OCI-M1 (cell line): ENCODE data around the gene TANGO2.

Experiments
- DNase-seq: peaks from one replicate; lab custom pipeline; 2025; lab: John Stamatoyannopoulos, UW

Gene TANGO2

DNA sequence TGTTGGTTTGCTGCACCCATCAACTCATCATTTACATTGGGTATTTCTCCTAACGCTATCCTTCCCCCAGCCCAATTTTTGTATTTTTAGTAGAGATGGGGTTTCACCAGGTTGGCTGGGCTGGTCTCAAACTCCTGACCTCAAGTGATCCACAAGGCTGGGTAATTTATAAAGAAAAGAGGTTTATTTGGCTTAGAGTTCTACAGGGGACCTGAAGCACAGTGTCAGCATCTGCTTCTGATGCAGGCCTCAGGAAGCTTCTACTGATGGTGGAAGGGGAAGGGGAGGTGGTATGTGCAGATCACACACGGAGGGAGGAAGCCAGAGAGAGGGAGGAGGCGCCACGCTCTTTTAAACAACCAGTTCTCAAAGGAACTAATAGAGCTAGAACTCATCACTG, 25.8 kb downstream of the TANGO2 start:
- DNase-seq, result no peak

DNA sequence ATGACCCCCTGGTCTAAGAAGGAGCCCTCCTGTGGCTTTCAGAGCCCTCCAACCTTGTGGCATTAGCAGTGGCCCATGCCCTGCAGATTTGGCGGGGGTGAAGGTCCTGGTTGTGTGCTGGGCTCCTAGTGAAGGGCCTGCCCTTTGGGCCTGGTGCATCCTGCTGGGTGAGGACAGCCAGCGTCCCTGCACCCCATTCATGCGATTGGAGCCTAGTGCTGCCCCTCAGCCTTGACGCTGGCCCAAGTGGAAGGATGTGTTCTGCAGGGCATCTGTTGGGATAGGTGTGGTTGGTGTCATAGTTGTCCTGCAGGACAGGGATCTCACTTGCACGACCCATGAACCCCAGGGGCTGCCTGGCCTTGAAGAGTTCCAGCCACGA, 31.0 kb downstream of the TANGO2 start:
- DNase-seq, result no peak

DNA sequence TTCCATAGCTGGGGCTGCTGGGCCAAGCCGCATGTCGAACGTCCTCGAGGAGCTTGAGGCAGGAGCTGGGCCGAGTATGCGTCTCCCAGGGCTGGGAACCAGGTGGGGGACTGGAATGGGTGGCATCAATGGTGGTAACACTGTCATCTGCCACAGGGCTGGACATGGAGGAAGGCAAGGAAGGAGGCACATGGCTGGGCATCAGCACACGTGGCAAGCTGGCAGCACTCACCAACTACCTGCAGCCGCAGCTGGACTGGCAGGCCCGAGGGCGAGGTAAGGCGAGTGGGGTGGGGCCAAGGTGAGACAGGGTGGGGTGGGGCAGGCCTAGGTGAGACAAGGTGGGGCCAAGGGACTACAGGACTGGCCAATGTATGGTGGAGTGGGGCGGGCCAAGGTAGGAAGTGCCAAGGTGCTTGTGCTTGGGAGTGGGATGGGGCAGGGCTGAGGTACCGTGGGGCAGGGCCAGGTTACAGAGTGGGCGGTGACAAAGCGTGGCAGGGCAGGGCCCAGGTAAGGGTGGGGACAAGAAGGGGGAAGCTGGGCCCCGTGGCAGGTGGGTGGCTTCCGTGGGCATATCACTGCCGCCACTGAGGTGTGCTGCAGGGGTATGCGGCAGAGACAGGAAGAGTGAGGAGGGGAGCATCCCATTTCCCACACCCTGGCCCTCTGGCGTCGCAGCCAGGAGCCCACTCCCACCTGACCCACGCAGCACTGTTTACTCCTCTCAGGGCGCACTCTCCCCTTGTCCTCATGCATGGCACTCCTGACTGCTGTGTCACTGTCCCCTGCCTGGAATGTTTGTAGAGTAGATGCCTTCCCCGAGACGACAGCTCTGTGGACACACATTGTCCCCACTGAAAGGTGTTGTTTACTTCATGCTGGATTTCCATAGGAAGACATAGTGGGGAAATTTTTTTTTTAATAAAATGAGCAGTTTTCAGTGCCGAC, 31.7 kb downstream of the TANGO2 start:
- no peak for DNase-seq

DNA sequence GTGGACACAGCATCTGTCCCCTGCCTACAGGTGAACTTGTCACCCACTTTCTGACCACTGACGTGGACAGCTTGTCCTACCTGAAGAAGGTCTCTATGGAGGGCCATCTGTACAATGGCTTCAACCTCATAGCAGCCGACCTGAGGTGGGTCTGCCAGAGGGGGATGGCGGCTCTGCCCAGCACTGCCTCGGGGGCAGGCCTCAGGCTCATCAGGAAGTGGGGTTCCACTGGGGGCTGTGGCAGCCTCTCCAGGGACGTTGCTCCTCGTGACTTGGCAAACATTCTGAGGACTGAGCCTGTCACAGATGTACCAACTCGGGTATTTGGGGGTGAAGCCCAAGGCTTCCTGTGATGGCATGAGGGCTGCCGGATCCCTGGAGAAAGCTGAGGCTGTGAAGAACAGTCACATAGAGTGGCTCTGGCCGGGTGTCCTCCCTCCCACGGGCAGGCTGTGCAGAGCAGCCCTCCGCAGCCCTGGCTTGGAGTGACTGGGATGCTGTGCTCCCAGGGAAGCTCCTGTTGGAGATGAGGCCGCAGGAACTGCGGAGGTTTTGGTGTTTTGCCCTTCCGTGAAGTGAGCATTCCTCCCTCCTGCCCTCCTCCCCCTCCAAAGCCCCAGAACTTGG, 32.6 kb downstream of the TANGO2 start:
- DNase-seq, result no peak

DNA sequence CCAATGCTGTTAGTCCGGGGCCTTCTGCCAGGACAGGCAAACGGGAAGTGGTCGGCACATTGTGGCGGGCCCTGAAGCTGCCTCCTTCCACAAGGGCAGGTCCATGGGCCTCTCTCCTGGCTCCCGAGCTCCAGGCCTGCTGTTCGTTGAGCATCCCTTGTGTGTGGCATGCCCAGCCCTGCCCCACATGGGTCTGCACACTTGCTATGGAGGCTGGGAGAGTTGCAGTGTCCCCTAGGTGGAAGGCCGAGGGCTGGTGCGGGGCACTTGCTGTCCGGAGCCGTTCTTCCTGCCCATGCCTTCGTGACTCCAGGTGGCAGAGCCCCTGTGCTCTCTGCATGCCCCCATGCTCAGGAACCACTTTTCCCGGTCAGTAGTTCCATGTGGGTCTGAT, 33.1 kb downstream of the TANGO2 start:
- no peak for DNase-seq

DNA sequence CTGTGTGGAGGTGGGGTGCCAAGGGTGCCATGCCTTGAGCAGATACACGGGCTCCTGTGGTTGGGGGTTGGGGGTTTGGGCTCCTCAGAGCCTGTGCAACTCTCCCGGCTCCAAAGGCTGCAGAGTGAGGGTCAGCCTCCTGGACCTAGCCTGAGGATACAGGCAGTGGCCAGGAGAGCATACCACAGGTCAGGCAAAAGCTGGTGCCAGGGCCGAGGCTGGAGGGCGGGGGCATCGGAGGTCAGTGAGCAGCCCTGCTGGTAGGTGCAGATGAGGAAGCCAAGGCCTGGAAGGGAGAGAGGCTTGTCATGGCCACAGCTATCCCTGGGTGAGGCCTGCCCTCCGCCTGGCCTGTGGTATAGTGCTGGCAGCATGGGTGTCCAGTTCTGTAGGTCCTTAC, 33.6 kb downstream of the TANGO2 start:
- no peak for DNase-seq

DNA sequence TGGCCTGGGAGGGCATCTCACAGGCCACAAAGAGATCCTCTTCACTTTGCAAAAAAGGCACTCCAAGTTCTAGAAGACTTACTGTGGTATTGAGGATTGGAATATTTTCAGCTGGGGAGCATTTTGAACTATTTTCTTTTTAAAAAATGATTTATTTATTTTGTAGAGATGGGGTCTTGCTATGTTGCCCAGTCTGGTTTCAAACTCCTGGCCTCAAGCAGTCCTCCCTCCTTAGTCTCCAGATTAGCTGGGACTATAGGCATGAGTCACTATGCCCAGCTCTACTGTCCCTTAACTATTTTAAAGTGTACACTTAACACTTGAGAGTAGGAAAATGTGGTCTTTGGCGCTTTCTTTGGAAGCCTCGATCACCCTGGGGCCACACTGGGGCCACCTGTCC, 34.2 kb downstream of the TANGO2 start:
- no peak for DNase-seq

DNA sequence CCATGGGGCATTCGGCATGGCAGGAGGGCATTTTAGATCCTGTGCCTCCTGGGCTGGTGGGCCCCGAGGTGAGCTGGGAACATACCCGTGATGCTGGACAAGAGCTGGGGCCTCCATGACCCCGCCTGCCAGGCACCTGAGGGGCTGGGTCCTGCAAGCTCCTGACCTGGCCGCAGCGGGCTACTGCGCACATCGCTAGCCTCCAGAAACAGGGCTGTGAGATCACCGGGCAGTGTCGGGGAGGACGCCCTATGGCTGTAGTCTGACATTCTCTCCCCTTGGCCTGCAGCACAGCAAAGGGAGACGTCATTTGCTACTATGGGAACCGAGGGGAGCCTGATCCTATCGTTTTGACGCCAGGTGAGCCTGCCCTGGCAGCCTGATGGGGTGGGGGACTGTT, 34.7 kb downstream of the TANGO2 start:
- DNase-seq, result no peak

DNA sequence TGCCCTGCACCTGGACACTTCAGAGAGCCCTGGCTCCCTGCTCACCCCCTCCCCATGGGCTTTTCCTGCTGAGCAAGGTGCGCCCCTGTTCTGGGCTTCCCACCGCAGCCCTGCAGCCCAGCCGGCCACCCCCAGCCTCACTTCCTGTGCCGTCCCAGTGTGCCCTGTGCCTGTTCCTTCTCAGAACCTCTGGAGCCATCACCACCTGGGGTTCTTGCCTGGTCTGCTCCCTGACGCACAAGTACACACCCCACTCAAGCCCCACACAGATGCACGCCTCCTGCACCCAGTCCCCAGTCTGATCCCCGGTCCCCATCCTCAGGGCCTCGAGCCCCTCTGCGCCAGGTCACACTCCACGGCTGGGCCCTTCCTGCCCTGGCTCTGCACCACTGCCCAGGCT, 35.3 kb downstream of the TANGO2 start:
- no peak for DNase-seq

DNA sequence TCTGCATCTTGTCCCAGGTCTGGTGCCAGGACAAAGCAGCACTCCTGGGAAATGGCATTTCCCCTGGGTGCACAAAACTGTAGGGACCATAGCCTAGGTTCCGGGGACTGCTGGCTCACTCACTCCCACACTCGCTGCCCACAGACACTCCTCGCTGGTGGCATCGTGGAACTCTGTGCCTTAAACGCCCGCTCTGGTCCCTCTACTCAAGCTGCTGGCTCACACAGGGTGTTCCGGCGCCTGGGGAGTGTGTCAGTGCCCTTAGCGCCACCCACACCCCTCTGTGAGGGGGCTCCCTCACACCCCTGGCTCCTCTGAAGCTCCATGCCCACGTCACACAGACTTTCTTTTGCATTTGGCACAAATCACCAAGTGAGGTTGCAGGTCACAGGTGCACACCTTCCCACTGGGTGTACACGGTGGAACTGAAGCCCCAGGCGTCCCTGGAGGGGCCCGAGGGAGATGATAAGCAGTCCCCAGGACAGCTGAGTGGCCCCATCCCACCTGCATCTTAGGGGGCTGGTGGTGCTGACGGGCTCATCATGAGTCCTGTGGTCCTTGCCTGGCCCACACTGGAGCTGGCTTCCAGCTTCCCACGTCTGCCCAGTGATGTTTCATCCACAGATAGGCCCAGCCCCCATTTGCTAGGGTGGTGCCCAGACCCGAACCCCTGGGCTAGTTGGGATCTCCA, 35.9 kb downstream of the TANGO2 start:
- DNase-seq, result no peak

DNA sequence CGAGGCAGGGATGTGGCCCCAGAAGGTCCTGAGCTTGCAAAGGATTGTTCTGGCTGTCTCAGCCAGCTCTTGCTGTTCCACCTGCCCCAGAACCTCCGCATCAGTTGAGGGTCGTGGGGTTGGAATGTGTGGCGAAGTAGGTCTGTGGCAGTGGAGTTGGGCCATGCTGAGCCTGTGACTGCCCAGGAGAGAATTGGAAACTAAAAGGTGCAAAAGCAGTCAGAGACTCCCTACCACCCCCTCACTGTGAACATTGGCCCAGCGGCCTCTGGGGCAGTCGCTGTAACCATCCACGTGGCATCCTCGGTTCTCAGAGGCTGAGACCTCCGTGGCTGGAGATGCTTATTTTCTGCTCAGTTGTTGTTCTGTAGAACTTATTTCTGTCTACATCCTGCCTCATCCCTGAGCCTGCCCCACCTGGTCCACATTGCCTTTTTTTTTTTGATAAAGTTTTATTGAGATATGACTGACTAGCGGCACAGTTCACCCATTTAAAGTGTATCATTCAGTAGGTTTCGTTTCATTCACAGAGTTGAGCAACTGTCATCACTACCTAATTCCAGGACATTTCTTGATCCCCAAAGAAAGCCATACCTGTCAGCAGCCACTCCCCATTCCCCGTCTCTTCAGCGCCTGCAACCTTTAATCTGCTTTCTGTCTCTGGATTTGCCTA, 36.8 kb downstream of the TANGO2 start:
- no peak for DNase-seq

DNA sequence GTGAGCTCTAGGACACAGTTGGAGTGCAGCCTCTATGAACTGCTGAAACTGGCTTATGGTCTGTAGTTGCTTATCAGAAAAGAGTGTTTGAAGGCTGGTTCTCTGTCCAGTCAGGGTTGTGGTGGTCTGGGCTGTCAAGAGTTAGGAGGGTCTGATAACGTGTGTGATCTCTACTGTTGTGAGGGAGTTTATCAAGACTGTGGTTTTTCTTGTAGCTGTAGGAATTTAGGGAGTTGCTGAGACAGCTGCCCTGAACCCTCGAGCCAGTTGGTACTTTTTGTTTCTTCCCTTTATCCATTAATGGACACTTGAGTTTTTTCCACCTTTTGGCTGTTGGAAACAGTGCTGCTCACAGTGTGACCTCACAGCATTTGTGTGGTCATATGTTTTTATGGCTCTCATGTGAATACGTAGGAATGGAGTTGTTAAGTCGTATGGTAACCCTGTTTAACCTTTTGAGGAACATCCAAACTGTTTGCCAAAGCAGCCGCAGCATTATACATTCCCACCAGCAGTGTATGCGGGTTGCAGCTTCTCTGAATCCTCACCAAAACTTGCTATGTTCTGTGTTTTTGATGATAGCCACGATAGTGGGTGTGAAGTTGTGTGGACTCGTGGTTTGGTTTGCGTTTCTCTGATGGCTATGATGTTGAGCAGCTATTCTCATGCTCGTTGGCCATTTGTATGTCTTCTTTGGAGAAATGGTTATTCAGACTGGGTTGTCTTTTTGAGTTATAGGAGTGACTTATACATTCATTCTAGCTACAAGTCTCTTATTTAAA, 38.3 kb downstream of the TANGO2 start:
- peak; percentile 92 for DNase-seq

DNA sequence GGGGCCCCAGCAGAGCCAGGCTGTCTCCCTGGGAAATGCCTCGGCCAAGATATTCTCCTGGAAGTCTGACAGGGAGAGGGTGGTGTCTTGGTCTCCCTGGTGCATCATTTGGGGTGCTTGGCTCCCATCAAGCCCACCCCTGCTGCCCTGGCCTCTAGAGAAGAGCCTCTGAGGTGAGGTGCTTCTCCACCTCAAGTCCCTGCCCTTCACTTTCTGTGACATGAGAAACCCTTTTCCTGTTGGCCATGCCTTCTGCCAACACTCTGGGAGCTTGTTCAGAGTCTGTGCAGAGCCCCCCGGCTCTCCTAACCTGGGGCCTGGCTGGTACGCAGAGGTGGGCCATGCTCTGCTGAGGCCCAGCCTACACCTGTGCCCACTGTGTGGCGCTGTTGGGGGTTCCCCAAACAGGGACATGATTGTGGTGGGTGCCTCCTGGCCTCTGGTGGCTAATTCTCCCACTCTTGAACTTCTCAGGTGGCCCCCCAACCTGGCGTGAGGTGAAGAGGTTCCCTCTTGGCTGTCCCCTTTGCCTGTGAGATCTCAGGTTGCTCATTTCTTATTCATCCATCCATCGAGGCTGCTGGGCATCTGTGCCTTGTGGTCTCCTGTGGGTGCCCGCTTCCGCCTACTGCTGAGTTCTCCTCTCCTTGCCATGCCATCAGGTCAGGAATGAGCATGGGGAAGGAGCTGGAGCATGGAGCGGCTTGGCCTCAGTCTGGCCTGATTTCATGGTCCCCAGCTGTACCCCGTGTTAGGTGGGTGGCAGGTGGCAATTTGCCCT, 40.0 kb downstream of the TANGO2 start:
- no peak for DNase-seq

DNA sequence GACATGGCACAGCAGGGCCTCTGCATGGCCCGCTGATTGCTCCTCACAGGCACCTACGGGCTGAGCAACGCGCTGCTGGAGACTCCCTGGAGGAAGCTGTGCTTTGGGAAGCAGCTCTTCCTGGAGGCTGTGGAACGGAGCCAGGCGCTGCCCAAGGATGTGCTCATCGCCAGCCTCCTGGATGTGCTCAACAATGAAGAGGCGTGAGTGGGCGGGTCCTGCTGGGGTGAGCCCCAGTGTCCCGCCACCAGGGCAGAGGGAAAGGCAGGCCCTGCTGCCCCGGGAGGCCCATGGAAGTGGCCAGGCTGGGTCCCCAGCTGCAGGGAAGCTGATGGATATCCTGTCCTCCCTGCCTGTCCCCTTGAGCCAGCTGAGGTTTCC, 40.6 kb downstream of the TANGO2 start:
- DNase-seq, result no peak

DNA sequence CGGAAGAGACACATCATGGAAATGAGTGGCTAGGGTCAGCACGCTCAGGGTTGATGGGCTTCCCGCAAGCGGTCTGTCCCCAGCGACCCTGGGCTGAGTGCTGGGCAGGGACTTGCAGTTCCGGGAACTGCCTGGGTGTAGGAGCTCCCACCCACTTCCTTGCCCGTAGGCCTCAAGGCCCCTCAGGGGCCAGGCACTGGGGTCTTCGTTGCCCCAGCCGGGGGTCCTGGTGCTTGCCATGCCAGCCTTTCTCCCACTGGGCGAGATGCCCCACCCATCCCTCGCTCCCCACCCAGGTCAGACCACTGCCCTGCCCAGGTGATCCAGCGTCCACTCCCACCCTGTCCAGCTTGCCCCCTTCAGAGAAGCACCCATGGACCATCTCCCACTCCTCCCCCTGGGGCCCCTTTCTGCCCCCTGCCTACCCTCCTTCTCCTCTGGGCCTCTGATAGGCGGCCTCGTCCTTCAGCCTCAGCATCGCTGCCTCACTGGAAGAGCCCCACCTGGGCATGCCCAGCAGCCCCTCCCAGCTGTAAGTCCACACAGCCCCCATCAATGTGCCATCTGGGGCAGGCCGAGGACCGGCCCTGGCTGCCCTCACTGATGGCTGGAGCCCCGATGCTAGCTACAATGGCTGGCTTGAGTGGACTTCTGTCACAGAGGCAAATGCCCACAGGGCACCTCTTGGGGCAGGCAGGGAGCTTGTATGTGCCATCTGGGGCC, 41.3 kb downstream of the TANGO2 start:
- no peak for DNase-seq

DNA sequence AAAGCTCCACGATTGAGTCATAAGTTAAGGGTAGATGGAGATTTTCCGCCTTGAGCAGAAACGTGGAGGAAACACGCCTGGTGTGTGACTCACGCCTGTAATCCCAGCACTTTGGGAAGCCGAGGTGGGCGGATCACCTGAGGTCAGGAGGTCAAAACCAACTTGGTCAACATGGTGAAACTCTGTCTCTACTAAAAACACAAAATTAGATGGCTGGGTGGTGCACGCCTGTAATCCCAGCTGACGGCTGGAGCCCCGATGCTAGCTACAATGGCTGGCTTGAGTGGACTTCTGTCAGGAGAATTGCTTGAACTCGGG, 41.8 kb downstream of the TANGO2 start:
- no peak for DNase-seq

DNA sequence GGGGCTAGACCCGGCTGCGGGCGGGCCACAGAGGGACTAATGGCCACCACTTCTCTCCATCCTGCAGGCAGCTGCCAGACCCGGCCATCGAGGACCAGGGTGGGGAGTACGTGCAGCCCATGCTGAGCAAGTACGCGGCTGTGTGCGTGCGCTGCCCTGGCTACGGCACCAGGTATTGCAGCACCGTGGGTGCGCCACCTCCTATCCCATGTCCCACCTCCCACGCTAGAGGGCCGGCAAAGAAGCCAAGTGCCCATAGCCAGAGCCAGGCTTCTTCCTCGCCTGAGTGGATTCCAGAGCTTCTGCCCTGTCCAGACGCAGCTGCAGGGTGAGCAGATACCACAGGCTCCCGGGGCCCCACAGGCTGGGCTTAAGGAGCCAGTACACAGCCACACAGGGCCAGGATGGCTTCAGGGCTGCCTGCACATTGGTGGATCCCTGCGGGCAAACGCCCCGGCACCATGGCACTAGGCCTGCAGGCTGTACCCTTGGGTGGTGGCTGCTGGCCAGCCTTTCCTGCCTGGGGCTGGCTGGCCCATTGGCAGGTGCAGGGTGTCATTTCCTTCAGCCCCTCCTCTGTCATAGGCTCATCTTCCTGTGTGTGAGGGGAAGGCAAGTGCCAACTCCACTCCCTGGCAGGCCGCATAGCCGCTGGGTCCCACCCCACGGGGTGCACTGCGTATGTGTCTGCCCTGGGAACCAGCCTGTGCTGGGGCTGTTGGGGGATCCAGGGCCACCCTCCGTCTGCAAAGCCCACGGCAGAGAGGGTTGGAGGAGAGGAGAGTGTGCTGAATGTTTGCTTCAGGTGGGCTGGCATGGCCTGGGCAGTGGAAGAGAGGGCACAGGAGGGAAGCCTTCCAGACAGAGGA, 42.6 kb downstream of the TANGO2 start:
- DNase-seq, result no peak

DNA sequence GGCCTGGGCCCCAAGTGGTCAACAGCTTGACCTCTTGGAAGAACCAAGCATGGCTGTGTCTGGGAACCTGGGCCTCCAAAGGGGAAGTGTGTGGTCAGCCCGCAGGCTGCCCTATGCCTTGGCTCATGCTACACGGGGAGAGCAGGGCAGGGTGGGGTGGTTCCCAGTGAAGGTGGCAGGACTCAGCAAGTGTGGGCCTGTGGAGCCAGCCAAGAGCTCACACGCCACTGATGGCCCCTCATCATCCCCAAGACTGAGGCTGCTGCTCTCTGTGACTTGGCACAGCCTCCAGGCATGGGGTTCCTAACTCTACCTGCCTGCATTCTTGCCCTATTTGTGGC, 43.2 kb downstream of the TANGO2 start:
- DNase-seq, result peak; percentile 45

DNA sequence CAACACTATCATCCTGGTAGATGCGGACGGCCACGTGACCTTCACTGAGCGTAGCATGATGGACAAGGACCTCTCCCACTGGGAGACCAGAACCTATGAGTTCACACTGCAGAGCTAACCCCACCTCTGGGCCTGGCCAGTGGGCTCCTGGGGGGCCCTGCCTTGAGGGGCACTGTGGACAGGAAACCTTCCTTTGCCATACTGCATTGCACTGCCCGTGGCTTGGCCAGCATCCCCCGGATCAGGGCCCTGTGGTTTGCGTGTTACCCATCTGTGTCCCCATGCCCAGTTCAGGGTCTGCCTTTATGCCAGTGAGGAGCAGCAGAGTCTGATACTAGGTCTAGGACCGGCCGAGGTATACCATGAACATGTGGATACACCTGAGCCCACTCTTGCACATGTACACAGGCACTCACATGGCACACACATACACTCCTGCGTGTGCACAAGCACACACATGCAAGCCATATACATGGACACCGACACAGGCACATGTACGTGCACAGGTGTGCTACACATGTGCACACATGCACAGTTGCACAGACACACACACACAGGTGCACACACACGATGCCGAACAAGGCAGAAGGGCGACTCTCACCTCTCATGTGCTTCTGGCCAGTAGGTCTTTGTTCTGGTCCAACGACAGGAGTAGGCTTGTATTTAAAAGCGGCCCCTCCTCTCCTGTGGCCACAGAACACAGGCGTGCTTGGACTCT, 43.8 kb downstream of the TANGO2 start:
- DNase-seq, result no peak
